Mesothelial cell of epicardium (in vitro differentiated cells): ENCODE measurements around the gene PKIB. TPM values are rescaled to one million over a fixed set of nuclear protein-coding genes. Genes with fewer than 3 reads are reported as not detected.

Experiments
- DNase-seq, 2 experiments: peaks; one replicate each; pipeline ENCODE4 v3.0.0; 2021; ENCODE audit warnings: low spot score in 2 of 2; ENCODE audit not compliant: unreplicated experiment in 2 of 2
- H3K27ac Mint-ChIP-seq: 2 replicates; pipeline ENCODE4 v1.8.0; 2021; ENCODE audit warnings: mixed read lengths
- H3K27me3 Mint-ChIP-seq: 2 replicates; pipeline ENCODE4 v1.8.0; 2021; ENCODE audit warnings: low read depth, mixed read lengths
- H3K36me3 Mint-ChIP-seq: 2 replicates; pipeline ENCODE4 v1.8.0; 2021; ENCODE audit warnings: mixed read lengths
- H3K4me1 Mint-ChIP-seq: 2 replicates; pipeline ENCODE4 v1.8.0; 2021; ENCODE audit warnings: mixed read lengths
- H3K4me3 Mint-ChIP-seq: 2 replicates; pipeline ENCODE4 v1.8.0; 2021; ENCODE audit warnings: mild to moderate bottlenecking, moderate library complexity, mixed read lengths
- H3K9me3 Mint-ChIP-seq: 2 replicates; pipeline ENCODE4 v1.8.0; 2021; ENCODE audit warnings: mixed read lengths
- CTCF ChIP-seq: fragments of 200-600 bp; sonication (generic); IDR thresholded peaks from one replicate; pipeline ENCODE4 v1.5.0; 2021; ENCODE audit warnings: antibody characterized with exemption; ENCODE audit not compliant: unreplicated experiment
- total RNA-seq: library from RNA; stranded (reverse); gene quantifications from 3 replicates; pipeline ENCODE4 v1.2.1, GENCODE V29; 2021

The PKIB gene
- total RNA-seq, 1 donor from 2014 or later, result 48.9 TPM

- peaks cover 31% of the 10 kb centered on the region for H3K9me3 Mint-ChIP-seq
- no peak overlapping the region for H3K27ac Mint-ChIP-seq
- H3K36me3 Mint-ChIP-seq, result peaks cover 26% of the 10 kb centered on the region
- no peak overlapping the region for H3K4me3 Mint-ChIP-seq
- H3K4me1 Mint-ChIP-seq, result peaks cover 2% of the 10 kb centered on the region
- no peaks in the 10 kb centered on the region for H3K27me3 Mint-ChIP-seq
- no peak for DNase-seq
- TF ChIP-seq CTCF, result no peak
Observed at GRCh38 chr6:122568350-122568749, 41.9 kb upstream of the PKIB start.

GRCh38 chr6:122568797-122569221 lies 41.4 kb upstream of the PKIB start:
- DNase-seq, result no peak
- peaks cover 28% of the 10 kb centered on the region for H3K36me3 Mint-ChIP-seq
- no peak overlapping the region for H3K4me3 Mint-ChIP-seq
- H3K27ac Mint-ChIP-seq, result no peak overlapping the region
- H3K27me3 Mint-ChIP-seq, result no peaks in the 10 kb centered on the region
- H3K9me3 Mint-ChIP-seq, result peaks cover 33% of the 10 kb centered on the region
- peaks cover 2% of the 10 kb centered on the region for H3K4me1 Mint-ChIP-seq
- TF ChIP-seq CTCF, result no peak

GRCh38 chr6:122569230-122569771 lies 40.9 kb upstream of the PKIB start:
- Mint-ChIP-seq H3K27me3 (no peaks in the 10 kb centered on the region), H3K36me3 (peaks cover 31% of the 10 kb centered on the region), H3K4me3 (no peak overlapping the region), H3K27ac (no peak overlapping the region), H3K4me1 (peaks cover 2% of the 10 kb centered on the region), H3K9me3 (peaks cover 38% of the 10 kb centered on the region)
- no peak for DNase-seq
- TF ChIP-seq CTCF, result no peak

- H3K4me1 Mint-ChIP-seq, result peaks cover 2% of the 10 kb centered on the region
- no peak overlapping the region for H3K27ac Mint-ChIP-seq
- H3K27me3 Mint-ChIP-seq, result no peaks in the 10 kb centered on the region
- DNase-seq, result no peak
- no peak overlapping the region for H3K4me3 Mint-ChIP-seq
- peaks cover 59% of the 10 kb centered on the region for H3K9me3 Mint-ChIP-seq
- TF ChIP-seq CTCF, result no peak
- H3K36me3 Mint-ChIP-seq, result peaks cover 48% of the 10 kb centered on the region
Observed at GRCh38 chr6:122571888-122572287, 38.3 kb upstream of the PKIB start.

- Mint-ChIP-seq H3K27me3 (no peaks in the 10 kb centered on the region), H3K4me3 (no peak overlapping the region), H3K9me3 (peaks cover 52% of the 10 kb centered on the region), H3K4me1 (peaks cover 7% of the 10 kb centered on the region), H3K27ac (no peak overlapping the region), H3K36me3 (peaks cover 42% of the 10 kb centered on the region)
- TF ChIP-seq CTCF, result no peak
- DNase-seq, result no peak
Observed at GRCh38 chr6:122576888-122577287, 33.3 kb upstream of the PKIB start.

GRCh38 chr6:122578961-122579360 lies 31.2 kb upstream of the PKIB start:
- DNase-seq, result no peak
- TF ChIP-seq CTCF, result no peak
- H3K4me3 Mint-ChIP-seq, result no peak overlapping the region
- peaks cover 34% of the 10 kb centered on the region for H3K9me3 Mint-ChIP-seq
- H3K4me1 Mint-ChIP-seq, result peaks cover 7% of the 10 kb centered on the region
- H3K27ac Mint-ChIP-seq, result no peak overlapping the region
- no peaks in the 10 kb centered on the region for H3K27me3 Mint-ChIP-seq
- H3K36me3 Mint-ChIP-seq, result peaks cover 32% of the 10 kb centered on the region
